WERI-Rb-1 (cell line): ENCODE data around the gene C5orf24.
"Not testable (repeated sequence)": the region's sequence is repeated elsewhere in the genome, so short reads cannot be mapped to it uniquely, and the experiment has no call there.

Experiments
- DNase-seq: peaks from one replicate; pipeline ENCODE4 v3.0.0-alpha.2; 2020
- H3K27ac ChIP-seq: fragments of 250-450 bp; sonication (Bioruptor Pico); 2 replicates; pipeline ENCODE4 v1.5.1; 2020; ENCODE audit warnings: mild to moderate bottlenecking, moderate library complexity
- H3K27me3 ChIP-seq: fragments of 250-450 bp; sonication (Bioruptor Pico); 2 replicates; pipeline ENCODE4 v1.5.1; 2021; ENCODE audit warnings: mild to moderate bottlenecking, low read depth, moderate library complexity; ENCODE audit not compliant: insufficient read depth, severe bottlenecking
- H3K36me3 ChIP-seq: fragments of 250-450 bp; sonication (Bioruptor Pico); 2 replicates; pipeline ENCODE4 v1.5.1; 2020; ENCODE audit warnings: mild to moderate bottlenecking, moderate library complexity
- H3K4me3 ChIP-seq: 2 replicates; pipeline ENCODE4 v1.5.1; 2011; ENCODE audit warnings: low read depth, mild to moderate bottlenecking, control low read depth, low read length
- H3K9me3 ChIP-seq: fragments of 250-450 bp; sonication (Bioruptor Pico); 2 replicates; pipeline ENCODE4 v1.5.1; 2021; ENCODE audit warnings: mild to moderate bottlenecking, moderate library complexity; ENCODE audit not compliant: severe bottlenecking
- TF ChIP-seq, protein P1 (sequence below): IDR thresholded peaks from 2 replicates; pipeline ENCODE4 v1.5.1; 2011; ENCODE audit warnings: low read depth, mild to moderate bottlenecking, control low read depth, inconsistent platforms, low read length

Gene C5orf24

DNA sequence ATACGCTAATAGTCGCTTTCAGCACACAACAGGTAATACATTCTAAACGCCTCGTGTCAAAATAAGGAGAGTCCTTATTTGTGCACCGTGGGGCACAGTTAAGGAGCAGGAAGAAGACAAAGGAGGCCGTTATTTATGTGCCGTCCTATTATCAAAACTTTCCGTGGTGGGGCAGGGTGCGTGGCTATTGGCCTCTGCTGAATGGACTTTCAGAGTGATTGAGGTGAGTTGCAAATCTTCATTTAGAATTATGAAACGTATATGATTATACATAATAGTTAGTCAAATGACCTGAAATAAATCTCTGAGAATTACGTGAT, 833 bp downstream of the C5orf24 start:
- Histone ChIP-seq H3K27ac (peak overlapping the region; percentile 95), H3K4me3 (peak overlapping the region; percentile 72), H3K27me3 (no peaks in the 10 kb centered on the region), H3K9me3 (no peaks in the 10 kb centered on the region), H3K36me3 (peaks cover 46% of the 10 kb centered on the region)
- no peak for DNase-seq
- TF ChIP-seq, protein P1, sequence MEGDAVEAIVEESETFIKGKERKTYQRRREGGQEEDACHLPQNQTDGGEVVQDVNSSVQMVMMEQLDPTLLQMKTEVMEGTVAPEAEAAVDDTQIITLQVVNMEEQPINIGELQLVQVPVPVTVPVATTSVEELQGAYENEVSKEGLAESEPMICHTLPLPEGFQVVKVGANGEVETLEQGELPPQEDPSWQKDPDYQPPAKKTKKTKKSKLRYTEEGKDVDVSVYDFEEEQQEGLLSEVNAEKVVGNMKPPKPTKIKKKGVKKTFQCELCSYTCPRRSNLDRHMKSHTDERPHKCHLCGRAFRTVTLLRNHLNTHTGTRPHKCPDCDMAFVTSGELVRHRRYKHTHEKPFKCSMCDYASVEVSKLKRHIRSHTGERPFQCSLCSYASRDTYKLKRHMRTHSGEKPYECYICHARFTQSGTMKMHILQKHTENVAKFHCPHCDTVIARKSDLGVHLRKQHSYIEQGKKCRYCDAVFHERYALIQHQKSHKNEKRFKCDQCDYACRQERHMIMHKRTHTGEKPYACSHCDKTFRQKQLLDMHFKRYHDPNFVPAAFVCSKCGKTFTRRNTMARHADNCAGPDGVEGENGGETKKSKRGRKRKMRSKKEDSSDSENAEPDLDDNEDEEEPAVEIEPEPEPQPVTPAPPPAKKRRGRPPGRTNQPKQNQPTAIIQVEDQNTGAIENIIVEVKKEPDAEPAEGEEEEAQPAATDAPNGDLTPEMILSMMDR = no peak

DNA sequence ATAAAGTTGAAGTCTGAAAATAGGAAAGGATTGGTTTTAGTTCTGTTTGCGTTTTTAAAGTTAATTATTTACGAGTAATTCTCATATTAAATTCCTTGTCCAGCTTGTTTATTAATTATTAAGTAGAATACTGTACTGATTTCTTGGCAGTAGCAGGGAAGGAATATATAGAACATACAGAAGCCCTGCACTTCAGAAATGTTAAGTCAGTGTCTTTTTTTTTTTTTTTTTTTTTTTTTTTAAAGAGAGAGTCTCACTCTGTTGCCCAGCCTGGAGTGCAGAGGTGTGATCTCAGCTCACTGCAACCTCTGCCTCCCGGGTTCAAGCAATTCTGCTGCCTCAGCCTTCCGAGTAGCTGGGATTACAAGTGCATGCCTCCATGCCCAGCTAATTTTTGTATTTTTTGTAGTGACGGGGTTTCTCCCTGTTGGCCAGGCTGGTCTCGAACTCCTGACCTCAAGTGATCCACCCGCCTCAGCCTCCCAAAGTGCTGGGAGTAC, 3.7 kb downstream of the C5orf24 start:
- DNase-seq, H3K9me3 ChIP-seq, H3K4me3 ChIP-seq, H3K27ac ChIP-seq, H3K27me3 ChIP-seq: not testable (repeated sequence)
- peaks cover 59% of the 10 kb centered on the region for H3K36me3 ChIP-seq

DNA sequence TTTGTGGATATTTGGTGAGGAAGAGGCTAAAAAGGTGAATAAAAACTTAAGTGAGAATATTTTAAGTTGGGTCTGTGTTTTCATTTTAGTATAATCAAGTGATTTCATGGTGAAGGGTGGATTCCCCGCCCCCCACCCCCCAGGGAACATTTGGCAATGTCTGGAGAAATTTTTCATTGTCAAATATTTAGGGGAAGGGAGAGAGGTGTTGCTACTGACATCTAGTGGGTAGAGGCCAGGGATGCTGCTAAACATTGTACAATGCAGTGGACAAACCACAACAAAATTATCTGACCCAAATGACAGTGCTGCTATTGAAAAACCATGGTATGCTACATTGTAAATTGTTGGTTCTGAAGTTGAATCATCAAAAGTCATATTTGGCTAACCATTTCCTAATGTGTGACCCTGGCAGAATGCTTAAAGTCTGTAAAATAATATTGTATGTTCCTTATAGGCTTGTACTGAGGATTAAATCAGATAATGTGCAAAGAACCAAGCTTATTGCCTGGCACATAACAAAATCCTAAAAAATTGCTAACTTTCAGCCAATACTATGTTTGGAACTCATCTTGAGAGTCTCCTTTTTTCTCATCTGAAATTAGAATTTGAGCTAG, 5.6 kb downstream of the C5orf24 start:
- no peak overlapping the region for H3K27ac ChIP-seq

DNA sequence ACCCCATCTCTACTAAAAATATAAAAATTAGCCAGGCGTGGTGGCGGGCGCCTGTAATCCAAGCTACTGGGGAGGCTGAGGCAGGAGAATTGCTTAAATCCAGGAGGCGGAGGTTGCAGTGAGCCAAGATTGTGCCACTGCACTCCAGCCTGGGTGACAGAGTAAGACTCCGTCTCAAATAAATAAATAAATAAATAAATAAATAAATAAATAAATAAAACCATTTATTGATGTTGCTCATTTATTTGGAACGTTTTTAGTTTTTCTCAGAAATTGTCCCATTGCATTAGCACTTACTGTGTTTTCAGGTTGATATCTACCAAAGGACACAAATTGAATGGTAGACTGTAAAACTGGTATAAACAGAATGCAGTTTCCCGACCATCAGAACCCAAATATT, 10.7 kb downstream of the C5orf24 start:
- not testable (repeated sequence) for DNase-seq, H3K9me3 ChIP-seq, H3K4me3 ChIP-seq, H3K27ac ChIP-seq, H3K27me3 ChIP-seq
- peaks cover 77% of the 10 kb centered on the region for H3K36me3 ChIP-seq

More for the DNA sequence above, 5.6 kb downstream of the C5orf24 start:
- H3K4me3 ChIP-seq = no peak overlapping the region
- TF ChIP-seq, protein P1 = peak; percentile 34; the same call in 1 of the 2 replicates
- H3K36me3 ChIP-seq = peaks cover 69% of the 10 kb centered on the region
- H3K27me3 ChIP-seq = no peaks in the 10 kb centered on the region
- H3K9me3 ChIP-seq = no peaks in the 10 kb centered on the region
- no peak for DNase-seq

DNA sequence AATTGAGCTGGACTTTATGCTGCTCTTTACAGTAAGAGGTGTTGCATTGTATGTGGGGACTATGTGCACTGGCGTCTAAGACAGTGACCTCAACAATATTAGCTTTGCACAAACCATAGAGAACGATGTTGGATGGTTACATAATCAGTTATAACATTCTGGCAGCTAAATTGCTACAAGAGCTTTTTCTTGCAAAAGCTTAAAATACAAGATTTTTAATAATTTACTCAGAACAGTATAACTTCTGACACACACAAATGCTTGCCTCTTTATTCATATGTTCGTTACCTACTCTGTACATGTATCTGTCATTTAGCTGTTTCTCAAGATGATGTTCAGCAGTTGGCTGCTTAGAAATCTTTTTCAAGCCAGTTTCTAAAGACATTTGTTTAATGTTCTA, 11.6 kb downstream of the C5orf24 start:
- Histone ChIP-seq H3K36me3 (peaks cover 72% of the 10 kb centered on the region), H3K9me3 (no peaks in the 10 kb centered on the region), H3K27me3 (no peaks in the 10 kb centered on the region), H3K27ac (no peak overlapping the region), H3K4me3 (no peak overlapping the region)
- TF ChIP-seq, protein P1 = no peak
- no peak for DNase-seq

DNA sequence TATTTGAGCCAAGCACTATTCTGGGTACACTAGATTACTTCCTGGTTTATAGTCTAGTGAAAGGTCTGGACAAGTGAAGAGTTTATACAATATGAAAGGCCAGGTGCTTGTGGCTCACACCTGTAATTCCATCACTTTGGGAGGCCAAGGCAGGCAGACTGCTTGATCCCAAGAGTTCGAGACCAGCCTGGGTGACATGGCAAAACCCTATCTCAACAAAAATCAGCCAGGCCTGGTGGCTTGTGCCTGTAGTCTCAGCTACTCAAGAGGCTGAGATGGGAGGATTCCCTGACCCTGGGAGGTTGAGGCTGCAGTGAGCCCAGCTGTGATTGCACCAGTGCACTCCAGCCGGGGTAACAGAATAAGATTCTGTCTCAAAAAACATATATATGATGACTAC, 18.9 kb downstream of the C5orf24 start:
- TF ChIP-seq, protein P1 = no peak
- no peak overlapping the region for H3K27ac ChIP-seq
- peaks cover 11% of the 10 kb centered on the region for H3K36me3 ChIP-seq
- H3K27me3 ChIP-seq = no peaks in the 10 kb centered on the region
- H3K4me3 ChIP-seq = no peak overlapping the region
- H3K9me3 ChIP-seq = no peaks in the 10 kb centered on the region
- DNase-seq = no peak

DNA sequence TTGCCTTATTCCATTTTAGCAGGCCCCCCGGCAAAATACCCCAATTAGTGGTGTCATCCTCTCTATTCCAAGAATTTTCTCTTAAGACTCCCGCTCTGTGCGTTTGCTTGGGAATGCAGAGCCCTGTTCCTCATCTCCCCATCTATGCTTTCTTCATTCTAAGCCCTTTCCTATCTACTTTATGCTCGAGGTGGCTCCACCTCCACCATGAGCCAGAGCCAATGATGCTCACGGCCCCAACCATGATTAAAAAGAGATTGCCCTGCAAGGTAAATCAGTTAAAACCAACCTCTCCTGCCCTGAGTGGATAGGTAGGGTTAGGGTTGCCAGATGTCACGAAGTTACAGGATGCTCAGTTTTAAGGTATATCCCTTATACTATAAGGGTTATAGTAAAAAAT, 27.7 kb downstream of the C5orf24 start:
- H3K27ac ChIP-seq = peak overlapping the region; percentile 88
- DNase-seq = peak; percentile 37
- no peaks in the 10 kb centered on the region for H3K9me3 ChIP-seq
- TF ChIP-seq, protein P1 = no peak
- peak overlapping the region; percentile 63 for H3K4me3 ChIP-seq
- peaks cover 5% of the 10 kb centered on the region for H3K36me3 ChIP-seq
- no peaks in the 10 kb centered on the region for H3K27me3 ChIP-seq
